SIG-M5 treated with dmso at 0.1 percent for 504 hours (cell line): Measurements from ENCODE around the gene DPP6.

ENCODE experiments used
- DNase-seq: peaks from one replicate; lab custom pipeline; 2025; ENCODE audit not compliant: unreplicated experiment; lab: John Stamatoyannopoulos, UW

The DPP6 gene

DNA sequence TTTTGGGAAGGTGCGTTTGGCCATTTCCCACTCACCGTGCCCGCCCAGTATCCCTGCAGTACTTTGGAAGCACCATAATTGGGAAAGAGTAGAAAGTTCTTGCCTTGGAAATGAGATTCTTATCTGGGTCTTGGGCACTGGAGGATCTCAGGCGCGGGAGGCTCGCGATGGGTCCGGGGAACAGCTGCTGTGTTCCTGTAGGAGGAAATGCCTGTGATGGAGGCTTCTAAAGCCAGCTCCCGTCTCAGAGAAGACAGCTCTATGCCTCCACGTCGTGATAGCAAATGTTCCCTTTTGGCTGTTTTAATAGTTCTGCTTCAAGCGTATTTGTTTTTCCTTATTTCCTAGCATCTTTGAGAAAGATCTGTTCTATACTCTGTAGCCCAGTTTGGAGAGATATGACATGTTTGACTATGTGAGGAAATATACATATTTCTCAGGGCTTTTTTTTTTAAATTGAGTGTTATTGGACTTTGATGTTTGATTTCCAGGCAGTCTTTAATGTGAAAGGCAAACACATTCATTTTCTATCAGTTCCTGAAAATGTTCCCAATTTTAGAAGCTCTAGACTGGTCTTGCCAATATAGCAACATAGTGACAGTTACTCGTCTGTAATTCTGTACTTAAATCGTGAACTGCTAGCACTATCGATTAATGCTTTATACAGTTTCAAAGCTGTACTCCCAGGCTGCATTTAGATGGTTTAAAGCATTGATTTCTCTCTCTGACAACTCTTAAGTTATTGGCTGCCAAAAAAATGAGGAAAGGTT is 280.8 kb downstream of the DPP6 start:
- no peak for DNase-seq

DNA sequence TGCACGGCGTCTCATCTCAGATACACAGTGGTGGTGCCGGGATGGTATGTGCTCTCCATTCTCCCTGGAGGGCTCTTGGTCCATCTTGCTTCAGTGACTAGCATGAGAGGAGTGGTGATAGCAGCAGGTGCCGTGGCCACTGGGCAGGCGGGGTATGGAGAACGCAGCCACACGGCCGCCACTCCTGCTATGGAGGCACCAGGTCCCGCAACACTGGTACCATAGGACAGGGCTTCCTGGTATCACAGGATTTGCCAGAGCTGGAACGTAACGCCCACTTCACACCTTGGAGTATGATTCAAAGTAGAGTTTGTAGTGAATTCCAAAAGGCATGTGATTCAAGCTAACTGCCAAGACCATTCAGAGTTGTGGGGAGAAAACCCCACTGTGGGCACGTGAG is 284.1 kb downstream of the DPP6 start:
- DNase-seq: no peak

DNA sequence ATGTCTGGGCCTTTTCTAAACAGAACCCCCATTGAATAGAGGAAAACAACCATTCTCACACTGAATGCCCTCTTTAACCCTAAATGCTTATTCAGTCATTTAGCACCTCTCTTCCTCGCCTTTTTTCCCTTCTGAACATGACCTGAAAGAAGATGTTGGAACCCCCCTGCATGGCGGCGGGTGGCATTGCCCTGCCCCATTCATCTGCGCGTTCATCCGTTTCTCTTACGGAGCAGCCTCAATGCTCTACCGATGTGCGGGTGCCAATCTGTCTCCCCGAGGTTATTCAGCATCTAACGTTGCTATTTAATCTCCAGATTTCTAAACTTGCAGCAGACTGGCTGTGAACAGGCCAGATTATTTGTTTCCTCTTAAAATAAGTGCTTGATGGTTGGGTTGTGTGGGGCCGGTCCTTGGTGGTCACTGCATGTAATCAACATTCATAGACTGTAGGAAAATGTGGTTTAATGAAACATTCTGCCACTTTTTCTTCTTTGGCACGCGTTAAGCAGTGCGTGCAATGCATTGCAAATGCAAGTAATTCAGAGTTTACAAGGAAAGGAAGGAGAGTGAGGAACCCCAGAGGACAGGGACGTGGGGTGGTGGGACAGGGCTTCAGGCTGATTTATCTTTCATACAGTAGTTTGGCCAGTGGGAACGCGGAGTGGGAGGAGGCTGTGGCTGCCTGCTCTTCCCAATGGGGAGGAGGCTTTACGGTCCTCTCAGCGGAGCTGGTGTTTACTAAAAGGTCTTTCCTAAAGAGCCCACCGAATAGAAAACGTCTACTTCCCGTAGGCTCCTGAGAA is 286.7 kb downstream of the DPP6 start:
- no peak for DNase-seq

DNA sequence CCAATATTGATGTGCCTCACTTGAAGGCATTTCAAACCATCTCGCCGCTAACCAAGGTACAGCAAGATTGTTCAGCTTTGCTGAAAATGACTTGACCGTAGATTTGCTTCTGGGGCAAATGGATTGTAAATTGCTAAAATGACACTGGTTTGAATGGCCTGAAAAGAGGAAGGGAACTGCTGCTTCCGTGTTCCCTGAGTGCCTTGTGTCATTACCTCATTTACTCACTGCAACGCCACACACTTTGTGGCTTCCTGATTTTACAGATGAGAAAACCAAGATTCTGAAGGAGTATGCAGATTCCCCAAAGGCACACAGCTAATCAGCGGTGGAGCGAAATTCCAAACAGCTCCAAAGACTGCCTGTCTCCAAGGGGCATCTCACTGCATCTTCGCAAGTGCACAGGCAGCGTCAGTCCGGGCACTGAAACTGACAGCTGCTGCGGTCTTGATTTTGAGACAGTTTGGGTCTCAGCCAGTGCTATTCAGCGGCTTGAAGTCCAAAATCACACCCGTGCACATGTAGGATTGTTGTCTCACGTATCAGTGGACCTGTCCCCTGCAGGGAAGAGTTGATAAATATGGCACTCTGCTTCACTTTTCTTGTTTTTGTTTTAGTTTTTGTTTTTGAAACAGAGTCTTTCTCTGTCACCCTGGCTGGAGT is 290.9 kb downstream of the DPP6 start:
- DNase-seq: no peak

DNA sequence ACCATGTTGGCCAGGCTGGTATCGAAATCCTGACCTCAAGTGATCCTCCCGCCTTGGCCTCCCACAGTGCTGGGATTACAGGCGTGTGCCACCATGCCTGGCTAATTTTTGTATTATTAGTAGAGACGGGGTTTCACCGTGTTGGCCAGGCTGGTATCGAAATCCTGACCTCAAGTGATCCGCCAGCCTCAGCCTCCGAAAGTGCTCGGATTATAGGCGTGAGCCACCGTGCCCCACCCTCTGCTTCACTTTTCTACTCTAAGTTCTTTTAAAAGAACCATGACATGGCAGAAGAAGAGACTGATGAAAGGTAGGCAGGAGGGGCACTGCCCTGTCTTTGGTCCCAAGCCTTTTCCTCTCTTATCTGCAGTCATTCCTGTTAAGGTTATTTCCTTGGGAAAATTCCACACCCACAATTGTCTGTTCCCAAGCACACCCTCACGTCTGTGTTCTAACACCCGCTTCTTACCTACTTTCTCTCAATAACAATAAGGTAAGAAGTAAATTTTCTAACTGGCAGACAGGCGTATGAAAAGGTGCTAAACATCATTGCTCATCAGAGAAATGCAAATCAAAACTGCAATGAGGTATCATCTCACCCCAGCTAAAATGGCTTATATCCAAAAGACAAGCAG is 291.7 kb downstream of the DPP6 start:
- no peak for DNase-seq

- no peak for DNase-seq
Measured at GRCh38 chr7:154345093-154345492, 292.9 kb downstream of the DPP6 start.

DNA sequence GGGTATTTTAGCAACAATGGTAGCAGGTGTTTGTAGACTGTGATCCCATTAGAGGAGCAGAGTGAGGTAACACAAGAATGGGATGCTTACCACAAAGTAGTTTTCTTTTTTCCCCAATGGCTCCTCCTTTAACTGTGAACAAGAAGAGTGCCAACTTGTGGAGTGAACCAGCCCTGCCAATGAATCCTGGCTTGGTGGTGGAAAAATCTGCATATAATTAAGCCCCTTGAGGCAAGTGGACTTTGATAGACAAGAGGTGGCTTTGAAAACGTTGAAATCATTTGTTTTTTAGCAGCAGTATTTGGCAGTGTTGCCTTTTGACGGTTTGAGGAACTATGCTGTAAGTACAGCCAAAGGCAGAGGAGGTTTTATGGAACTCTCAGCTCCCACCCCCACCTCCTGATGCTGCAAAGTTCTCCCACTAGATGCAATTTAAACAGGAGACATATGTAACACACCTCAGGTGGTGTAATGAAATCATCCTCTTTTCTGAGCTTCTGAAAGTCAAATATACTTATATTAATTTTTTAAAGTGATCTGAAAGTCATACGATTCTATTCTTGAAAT is 295.6 kb downstream of the DPP6 start:
- no peak for DNase-seq

DNA sequence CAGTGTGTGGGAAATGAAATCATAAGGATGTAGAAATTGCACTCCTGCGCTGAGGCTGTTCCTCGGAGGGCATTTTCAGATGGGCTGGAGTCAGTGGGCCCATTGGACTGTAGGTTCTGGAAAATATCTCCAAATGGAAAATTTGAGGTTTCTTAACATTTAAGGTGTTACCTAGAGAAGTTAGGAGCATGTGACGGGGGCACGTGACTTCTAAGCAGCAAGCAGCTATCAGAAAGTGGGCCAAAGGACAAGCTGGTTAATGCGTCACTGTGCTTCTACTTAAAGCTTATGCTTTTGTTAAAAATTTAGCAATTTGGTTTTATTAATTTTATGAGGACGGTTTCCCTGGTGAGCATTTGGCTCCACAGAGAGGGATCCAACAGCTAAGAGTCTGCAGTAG is 298.7 kb downstream of the DPP6 start:
- DNase-seq: no peak

GRCh38 chr7:154353355-154353767 is 301.2 kb downstream of the DPP6 start:
- DNase-seq: no peak

DNA sequence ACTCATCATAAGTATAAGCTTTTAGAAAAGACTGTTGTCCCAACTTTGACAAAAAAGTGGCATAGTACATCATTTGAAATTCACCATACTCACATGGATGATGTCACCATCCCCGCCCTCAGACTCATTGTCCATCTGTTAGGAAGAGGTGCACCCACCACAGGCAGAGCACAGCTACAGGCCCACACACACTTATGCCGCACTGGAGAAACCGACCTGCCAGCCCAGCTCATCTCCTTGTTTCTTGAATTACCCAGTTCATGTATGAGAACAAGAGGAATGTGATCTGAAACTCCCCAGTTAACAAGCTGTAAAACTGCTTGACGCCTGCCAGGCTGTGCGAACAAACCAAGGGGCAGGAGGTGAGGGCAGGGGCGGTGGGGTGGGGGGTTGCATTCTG is 312.0 kb downstream of the DPP6 start:
- DNase-seq: no peak

DNA sequence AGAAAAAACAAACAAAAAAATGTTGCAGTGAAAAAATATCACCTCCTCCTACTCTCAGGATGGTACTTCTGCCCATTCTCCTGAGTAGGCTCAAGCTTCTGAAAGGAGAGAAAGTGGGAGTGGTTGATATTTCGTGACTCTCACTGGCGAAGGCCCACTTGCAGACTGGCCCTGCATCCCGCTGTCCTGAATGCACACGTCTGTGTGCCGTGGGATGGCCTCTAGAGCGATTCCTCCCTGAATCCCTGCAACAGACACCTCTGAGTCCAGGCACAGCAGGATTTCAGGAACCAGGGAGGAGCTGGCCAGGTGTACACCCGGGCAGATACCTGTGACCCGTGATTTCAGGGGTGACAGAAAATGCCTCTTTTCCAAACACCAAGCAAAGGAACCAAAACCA is 319.2 kb downstream of the DPP6 start:
- no peak for DNase-seq

DNA sequence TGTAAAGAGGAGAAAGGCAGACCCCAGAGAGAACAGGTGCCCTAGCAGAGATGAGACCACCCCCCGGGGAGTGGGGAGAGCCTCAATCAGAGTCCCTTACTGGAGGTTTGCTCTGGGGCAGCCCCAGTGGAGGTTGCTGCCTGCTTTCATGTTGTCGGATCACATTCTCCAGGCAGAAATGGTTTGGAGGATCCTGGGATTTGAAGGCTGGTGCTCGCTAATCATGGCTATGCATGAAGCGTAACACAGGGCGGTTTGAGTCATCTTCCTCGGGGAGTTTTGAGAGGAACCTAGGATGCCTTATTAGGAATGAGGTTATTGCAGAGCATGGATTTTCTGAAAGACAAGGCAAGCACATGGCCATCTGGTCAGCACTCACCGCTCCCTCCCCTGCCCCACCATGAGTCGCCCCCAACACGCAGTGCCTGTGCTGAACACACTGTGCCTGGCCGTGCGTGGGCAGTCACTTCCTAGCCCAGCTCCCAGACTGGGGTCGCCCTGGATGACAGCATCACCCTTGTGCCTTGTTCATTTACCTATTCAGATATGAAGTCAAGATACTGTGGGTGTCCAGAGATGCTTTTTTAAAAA is 319.9 kb downstream of the DPP6 start:
- DNase-seq: no peak

- no peak for DNase-seq
Measured at GRCh38 chr7:154373956-154374355, 321.8 kb downstream of the DPP6 start.

DNA sequence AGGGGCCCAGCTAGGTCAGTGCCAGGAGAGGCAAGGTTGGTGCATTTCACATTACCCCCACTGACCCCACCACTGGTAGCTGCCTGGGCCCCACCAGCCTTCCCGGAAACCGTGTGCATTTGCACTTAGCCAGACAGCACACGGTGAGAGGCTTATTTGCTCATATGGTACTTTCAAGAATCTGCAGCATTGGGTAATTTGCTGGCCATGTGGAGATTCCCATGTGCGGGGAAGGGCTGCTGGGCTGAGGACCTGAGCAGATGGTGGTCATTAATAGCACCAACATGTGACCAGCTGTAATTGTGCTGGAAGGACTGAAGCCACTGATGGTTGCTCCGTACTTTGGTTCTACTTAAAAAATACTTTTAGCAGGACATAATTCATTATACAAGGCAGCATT is 323.8 kb downstream of the DPP6 start:
- no peak for DNase-seq

GRCh38 chr7:154380771-154381170 is 328.6 kb downstream of the DPP6 start:
- no peak for DNase-seq

DNA sequence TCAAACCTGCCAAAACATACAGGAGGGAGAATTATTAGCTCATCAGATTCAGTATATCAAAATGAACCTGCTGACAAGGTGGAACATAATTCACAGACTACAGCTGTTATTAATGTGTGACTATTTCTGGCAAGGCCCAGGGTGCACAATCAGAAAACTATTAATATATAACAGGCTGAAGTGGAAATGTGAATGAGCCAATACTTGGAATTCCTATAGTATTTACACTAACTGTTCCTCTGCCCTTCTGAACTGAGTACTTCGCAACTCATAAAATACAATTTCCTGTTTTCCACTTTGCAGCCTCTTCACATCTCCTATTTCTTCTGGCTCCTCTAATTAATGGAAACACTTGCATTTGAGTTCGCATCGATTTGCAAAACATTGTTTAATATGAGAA is 330.8 kb downstream of the DPP6 start:
- DNase-seq: no peak

- DNase-seq: no peak
Measured at GRCh38 chr7:154385214-154385613, 333.0 kb downstream of the DPP6 start.

GRCh38 chr7:154387252-154387651 is 335.1 kb downstream of the DPP6 start:
- DNase-seq: no peak

- no peak for DNase-seq
Measured at GRCh38 chr7:154388412-154388811, 336.2 kb downstream of the DPP6 start.

GRCh38 chr7:154388999-154389398 is 336.8 kb downstream of the DPP6 start:
- no peak for DNase-seq

- no peak for DNase-seq
Measured at GRCh38 chr7:154390961-154391360, 338.8 kb downstream of the DPP6 start.
